ENCODE results near the gene MED13L. TPM values are rescaled to one million over a fixed set of nuclear protein-coding genes. Genes with fewer than 3 reads are reported as not detected.

The MED13L gene
- total and polyA plus RNA-seq, 2 donors (not counting 1 experiment from before 2014, with no cell fraction given): 56.5 to 97.3 TPM

DNA sequence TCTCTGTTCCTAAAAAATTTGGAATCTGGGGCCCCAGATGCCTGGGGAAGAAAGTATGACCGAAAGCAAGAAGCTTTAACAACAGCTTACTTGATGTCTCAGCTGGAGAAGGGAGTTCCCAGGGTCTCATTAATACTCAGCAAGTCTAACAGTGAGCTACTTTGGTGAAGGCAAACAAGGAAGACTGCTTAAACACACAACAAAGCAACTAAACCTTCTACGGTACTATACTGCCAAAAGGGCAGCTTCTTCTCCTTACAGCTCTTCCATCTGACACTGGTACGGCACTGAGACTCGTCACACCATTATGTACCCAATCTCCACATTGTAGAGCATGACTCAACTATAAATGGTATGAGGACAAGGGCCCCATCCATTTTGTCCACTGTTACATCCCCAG is 213.0 kb downstream of the MED13L start:
- H4K20me1 ChIP-seq (ENCODE audit: control insufficient read depth, extremely low read depth, insufficient read depth, low read length): no peaks in the 10 kb centered on the region
- H3K4me3 ChIP-seq (replicated peaks in 1 of 4; ENCODE audit: control extremely low read depth in 1 of 4, insufficient read depth in 1 of 4, low read depth in 3 of 4, low read length in 4 of 4): no peak overlapping the region
- no peak overlapping the region for H3K4me2 ChIP-seq (ENCODE audit: extremely low read depth, insufficient read depth, low read length)
- peaks cover 42% of the 10 kb centered on the region for H3K79me2 ChIP-seq (ENCODE audit: control insufficient read depth, insufficient read depth, low read length)
- no peak for TF ChIP-seq EZH2 (IDR thresholded peaks at IDR 0.05; ENCODE audit: low read length, missing control alignments)
- TF ChIP-seq, protein P1, sequence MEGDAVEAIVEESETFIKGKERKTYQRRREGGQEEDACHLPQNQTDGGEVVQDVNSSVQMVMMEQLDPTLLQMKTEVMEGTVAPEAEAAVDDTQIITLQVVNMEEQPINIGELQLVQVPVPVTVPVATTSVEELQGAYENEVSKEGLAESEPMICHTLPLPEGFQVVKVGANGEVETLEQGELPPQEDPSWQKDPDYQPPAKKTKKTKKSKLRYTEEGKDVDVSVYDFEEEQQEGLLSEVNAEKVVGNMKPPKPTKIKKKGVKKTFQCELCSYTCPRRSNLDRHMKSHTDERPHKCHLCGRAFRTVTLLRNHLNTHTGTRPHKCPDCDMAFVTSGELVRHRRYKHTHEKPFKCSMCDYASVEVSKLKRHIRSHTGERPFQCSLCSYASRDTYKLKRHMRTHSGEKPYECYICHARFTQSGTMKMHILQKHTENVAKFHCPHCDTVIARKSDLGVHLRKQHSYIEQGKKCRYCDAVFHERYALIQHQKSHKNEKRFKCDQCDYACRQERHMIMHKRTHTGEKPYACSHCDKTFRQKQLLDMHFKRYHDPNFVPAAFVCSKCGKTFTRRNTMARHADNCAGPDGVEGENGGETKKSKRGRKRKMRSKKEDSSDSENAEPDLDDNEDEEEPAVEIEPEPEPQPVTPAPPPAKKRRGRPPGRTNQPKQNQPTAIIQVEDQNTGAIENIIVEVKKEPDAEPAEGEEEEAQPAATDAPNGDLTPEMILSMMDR (conservative IDR thresholded peaks at IDR 0.05 in 1 of 2, IDR thresholded peaks at IDR 0.05 in 1 of 2; ENCODE audit: low read depth in 1 of 2, low read length in 2 of 2): no peak
- no peak for DNase-seq (ENCODE audit: low read depth in 2 of 2)
- H2AFZ ChIP-seq (ENCODE audit: low read length): no peak overlapping the region
- no peaks in the 10 kb centered on the region for H3K9me3 ChIP-seq (ENCODE audit: control insufficient read depth, insufficient read depth, low read depth, low read length)
- H3K36me3 ChIP-seq (ENCODE audit: control insufficient read depth, insufficient read depth, low read length): no peaks in the 10 kb centered on the region
- H3K9ac ChIP-seq (ENCODE audit: insufficient read depth, low read length): no peak overlapping the region
- no peak overlapping the region for H3K27ac ChIP-seq (ENCODE audit: insufficient read depth, low read length)
- no peaks in the 10 kb centered on the region for H3K27me3 ChIP-seq (ENCODE audit: control insufficient read depth, insufficient read depth, low read length)
- H3K4me1 ChIP-seq (ENCODE audit: control insufficient read depth, extremely low read depth, insufficient read depth, low read length): peaks cover 3% of the 10 kb centered on the region

- Histone ChIP-seq H3K9me3 (ENCODE audit: control insufficient read depth, insufficient read depth, low read depth, low read length) (no peaks in the 10 kb centered on the region), H2AFZ (ENCODE audit: low read length) (no peak overlapping the region), H3K9ac (ENCODE audit: insufficient read depth, low read length) (no peak overlapping the region), H3K27ac (ENCODE audit: insufficient read depth, low read length) (no peak overlapping the region), H4K20me1 (ENCODE audit: control insufficient read depth, extremely low read depth, insufficient read depth, low read length) (no peaks in the 10 kb centered on the region), H3K79me2 (ENCODE audit: control insufficient read depth, insufficient read depth, low read length) (peaks cover 37% of the 10 kb centered on the region), H3K4me1 (ENCODE audit: control insufficient read depth, extremely low read depth, insufficient read depth, low read length) (peaks cover 3% of the 10 kb centered on the region), H3K27me3 (ENCODE audit: control insufficient read depth, insufficient read depth, low read length) (no peaks in the 10 kb centered on the region), H3K36me3 (ENCODE audit: control insufficient read depth, insufficient read depth, low read length) (no peaks in the 10 kb centered on the region), H3K4me2 (ENCODE audit: extremely low read depth, insufficient read depth, low read length) (no peak overlapping the region), H3K4me3 (replicated peaks in 1 of 4; ENCODE audit: control extremely low read depth in 1 of 4, insufficient read depth in 1 of 4, low read depth in 3 of 4, low read length in 4 of 4) (no peak overlapping the region)
- TF ChIP-seq EZH2 (IDR thresholded peaks at IDR 0.05; ENCODE audit: low read length, missing control alignments): no peak
- TF ChIP-seq, protein P1 (conservative IDR thresholded peaks at IDR 0.05 in 1 of 2, IDR thresholded peaks at IDR 0.05 in 1 of 2; ENCODE audit: low read depth in 1 of 2, low read length in 2 of 2): no peak
- DNase-seq (ENCODE audit: low read depth in 2 of 2): no peak
These were observed 214.8 kb downstream of the MED13L start for GRCh38 chr12:116062698-116063097.

GRCh38 chr12:116060764-116061163 is 216.7 kb downstream of the MED13L start:
- no peak overlapping the region for H3K4me3 ChIP-seq (replicated peaks in 1 of 4; ENCODE audit: control extremely low read depth in 1 of 4, insufficient read depth in 1 of 4, low read depth in 3 of 4, low read length in 4 of 4)
- H3K9ac ChIP-seq (ENCODE audit: insufficient read depth, low read length): no peak overlapping the region
- H2AFZ ChIP-seq (ENCODE audit: low read length): no peak overlapping the region
- H3K36me3 ChIP-seq (ENCODE audit: control insufficient read depth, insufficient read depth, low read length): no peaks in the 10 kb centered on the region
- no peaks in the 10 kb centered on the region for H3K9me3 ChIP-seq (ENCODE audit: control insufficient read depth, insufficient read depth, low read depth, low read length)
- H3K4me2 ChIP-seq (ENCODE audit: extremely low read depth, insufficient read depth, low read length): no peak overlapping the region
- peak in 1 of 2 donors; percentile 25 for DNase-seq (ENCODE audit: low read depth in 2 of 2)
- H3K27me3 ChIP-seq (ENCODE audit: control insufficient read depth, insufficient read depth, low read length): no peaks in the 10 kb centered on the region
- no peak for TF ChIP-seq EZH2 (IDR thresholded peaks at IDR 0.05; ENCODE audit: low read length, missing control alignments)
- TF ChIP-seq, protein P1 (conservative IDR thresholded peaks at IDR 0.05 in 1 of 2, IDR thresholded peaks at IDR 0.05 in 1 of 2; ENCODE audit: low read depth in 1 of 2, low read length in 2 of 2): no peak
- no peaks in the 10 kb centered on the region for H4K20me1 ChIP-seq (ENCODE audit: control insufficient read depth, extremely low read depth, insufficient read depth, low read length)
- peaks cover 4% of the 10 kb centered on the region for H3K4me1 ChIP-seq (ENCODE audit: control insufficient read depth, extremely low read depth, insufficient read depth, low read length)
- no peak overlapping the region for H3K27ac ChIP-seq (ENCODE audit: insufficient read depth, low read length)
- H3K79me2 ChIP-seq (ENCODE audit: control insufficient read depth, insufficient read depth, low read length): peaks cover 46% of the 10 kb centered on the region
